HL-60/S4 treated with retinoic acid at 250 ng/mL for 4 days and 3 days (cell line): ENCODE results near the gene VSX1.

Experiments
- in situ Hi-C: fragments of 300-500 bp; cut with MboI; formaldehyde crosslinking; loops from 2 replicates; pipeline ENCODE4 v1.7.0; 2022; ENCODE audit warnings: low sequenced_read_pairs

VSX1 gene

DNA sequence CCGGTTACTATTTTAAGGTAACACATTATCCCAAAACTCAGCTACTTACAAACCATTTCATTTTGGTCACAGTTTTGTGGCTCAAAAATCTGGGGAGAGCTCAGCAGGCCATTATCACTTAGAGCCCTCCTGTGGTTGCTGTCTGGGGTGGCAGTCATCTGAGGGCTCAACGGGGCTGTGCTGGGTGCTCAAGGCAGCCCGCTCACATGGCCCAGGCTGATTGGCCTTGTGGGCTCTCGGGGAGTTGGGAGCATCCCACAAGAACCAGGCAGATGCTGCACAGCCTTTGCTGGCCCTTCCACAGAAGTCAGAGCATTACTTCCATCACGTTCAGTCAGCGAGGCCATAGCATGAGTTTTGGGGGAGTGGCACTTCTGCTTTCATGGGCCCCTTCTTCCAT, 6.3 kb upstream of the VSX1 start:
- in situ Hi-C loops: no loop called here

DNA sequence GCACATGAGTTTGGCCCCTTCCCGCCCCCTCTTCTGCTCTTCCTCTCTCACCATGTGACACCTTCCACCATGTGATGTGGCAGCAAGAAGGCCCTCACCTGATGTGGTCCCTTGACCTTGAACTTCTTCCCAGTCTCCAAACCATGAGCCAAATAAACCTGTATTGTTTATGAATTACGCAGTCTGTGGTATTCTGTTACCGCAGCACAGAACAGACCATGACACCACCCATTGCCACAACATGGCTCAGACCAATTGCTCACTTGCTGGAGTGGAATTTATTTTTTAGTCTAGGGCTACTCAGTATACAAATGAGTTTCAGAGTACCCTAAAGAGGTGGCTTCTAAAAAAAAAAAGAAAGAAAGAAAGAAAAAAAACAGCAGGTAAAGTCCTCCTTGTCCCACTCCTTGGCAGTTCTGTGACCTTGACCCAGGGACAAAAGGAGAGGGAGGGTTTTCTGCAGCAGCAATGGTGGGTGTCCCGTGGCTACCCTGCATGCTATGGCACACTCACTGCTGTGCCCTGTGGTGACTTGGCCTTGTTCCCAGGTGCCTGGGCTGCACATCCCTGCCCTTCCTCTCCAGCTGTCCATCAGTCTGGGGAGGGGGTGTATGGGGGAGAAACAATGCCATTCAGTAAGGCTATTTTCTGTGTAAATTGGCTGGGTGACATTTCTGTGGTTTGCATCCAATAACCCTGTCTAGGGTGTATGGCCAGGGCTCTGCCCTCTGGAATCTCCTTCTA, 5.4 kb upstream of the VSX1 start:
- in situ Hi-C loops: no loop called here

DNA sequence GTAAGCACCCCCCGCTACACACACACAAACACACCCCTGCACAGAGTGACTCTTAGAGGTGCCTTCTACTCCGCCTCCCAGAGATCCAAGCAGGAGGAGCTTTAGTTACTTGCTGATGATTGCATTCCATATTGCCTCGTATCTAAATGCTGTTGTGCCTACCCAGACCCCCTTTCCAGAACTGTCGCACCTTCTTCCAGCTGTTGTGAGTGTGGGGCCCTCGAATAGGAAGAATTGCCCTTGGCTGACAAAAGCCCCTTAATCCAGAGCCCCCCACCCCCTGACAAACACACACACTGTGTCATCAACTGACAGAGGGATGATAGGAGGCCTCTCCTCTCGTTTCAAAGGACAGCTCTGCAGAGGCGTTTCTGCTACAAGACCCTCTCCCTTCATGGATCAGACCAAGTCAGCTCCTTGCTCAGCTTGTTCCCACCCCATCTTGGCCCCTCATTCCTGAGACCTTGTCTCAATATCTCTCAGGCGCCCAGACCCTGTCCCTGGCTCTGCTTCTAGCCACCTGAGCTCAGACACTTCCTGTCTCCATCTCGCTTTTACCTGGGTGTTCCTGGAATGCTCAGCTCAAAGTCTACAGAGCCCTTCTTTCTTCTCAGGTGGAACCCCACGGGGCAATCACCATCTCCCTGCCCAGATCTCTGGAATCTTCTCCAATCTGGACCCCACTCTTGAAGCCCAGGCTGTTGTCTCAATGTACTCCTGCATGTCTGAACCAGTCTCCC, 4.0 kb upstream of the VSX1 start:
- in situ Hi-C loops: no loop called here

DNA sequence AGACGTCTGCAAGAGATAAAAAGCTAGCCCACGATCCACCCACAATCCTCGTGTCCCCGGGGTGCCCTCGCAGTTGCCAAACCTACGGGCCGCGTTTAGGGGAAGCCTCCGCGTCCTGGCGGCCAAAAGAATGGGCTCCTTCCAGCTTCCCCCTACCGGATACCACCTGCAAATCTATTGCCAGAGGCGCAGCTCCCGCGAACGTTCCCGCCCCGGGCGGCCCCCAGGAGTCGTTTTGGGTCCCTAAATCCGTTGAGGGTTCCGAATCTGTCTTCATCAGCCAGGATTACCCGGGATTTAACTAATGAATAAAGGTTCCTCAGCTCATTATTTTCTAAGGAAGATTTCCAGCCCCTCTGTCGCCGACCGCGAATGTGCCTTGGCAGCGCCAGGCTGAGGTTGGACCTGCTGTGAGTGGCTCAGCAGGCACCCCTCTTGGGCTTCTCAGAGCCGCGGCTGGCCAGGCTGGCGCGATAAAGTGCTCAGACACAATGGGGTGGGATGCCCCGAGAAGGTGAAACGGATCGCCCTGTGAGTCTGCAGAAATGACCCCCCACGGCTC, 2.8 kb upstream of the VSX1 start:
- in situ Hi-C loops: no loop called here

DNA sequence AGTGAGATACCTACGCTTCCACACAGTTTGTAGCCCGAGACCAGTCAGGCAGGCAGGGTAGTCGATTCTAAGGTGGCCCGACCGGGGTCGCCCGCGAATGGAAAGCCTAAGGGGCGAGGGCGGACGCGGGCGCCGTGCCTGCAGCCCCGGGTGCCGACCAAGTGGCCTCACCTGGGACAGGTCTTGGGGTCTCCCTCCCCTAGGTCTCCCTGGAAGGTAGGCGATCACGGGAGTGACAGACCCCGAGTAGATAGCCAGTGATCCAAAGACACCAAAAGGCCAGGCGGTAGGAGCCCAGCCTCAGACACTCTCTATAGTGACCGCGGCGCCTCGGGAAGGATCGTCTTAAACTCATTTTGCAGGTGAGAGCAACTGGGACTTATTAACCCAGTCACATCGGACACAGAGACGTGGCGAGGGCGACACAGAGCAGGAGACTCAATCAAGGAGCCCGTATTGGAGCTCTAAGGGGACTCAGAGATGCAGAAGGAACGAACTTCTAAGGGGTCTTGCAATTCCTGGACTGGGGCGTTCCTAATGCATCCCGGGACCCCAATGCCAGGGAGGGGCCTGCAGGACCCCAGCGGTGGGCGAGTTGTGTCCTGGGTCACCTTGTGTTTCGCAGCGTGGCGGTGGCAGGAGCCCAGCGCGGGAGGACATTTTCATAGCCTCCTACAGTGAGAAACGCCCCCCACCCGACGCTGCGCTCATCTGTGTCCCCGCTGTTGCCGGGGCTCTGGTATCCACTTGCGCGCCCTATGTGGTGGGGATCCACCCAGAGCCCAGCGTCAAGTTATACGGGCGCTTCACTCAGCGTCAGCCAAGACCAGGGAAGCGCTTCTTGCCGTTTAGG, 2.1 kb upstream of the VSX1 start:
- in situ Hi-C loops: no loop called here

DNA sequence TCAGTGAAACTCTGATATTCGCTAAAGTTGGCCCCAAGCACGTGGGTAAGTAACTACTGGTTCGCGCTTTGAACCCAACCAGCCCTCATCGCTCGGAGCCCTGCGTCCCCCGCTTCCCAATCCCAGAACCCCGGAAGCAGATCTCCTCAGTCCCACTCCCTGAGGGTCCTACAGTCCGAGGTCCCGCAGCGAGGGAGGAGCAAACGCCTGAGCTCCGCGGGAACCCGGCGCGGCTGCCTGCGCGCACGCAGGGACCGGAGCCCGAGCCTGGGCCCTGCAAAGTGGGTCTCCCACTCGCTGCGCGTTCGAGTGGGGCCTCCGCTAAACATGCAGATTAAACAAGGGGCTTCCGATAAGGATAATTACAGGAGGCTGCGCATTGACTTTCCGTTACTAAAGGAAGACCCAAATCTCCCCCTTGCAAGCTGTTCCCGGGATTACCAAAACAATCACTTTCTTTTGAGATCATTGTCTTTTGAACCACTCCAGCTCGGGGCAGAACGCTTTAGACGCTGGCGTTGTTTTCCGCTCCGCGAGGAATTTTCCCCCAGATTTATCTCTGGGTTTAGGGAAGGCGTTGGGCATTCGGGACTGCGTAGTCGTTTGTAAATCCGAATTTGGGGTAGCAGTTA, 1.3 kb upstream of the VSX1 start:
- in situ Hi-C loops: no loop called here

DNA sequence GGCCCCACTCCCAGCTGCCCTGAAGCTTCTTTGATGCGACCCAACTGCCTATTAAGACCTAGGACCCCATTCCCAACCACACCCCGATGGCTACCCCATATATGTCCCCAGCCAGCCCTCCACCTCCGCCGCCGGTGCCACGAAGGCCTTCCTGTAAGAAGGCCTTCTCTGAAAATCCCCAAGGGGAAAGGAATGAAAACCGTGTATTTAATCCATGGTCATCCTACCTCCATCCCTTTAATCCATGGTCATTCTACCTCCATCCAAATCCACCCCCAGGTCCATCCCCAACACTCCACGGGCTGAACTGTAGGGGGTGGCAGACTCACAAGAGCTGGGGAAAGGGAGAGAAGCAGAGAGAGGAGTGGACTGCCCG, 545 bp upstream of the VSX1 start:
- in situ Hi-C loops: no loop called here

DNA sequence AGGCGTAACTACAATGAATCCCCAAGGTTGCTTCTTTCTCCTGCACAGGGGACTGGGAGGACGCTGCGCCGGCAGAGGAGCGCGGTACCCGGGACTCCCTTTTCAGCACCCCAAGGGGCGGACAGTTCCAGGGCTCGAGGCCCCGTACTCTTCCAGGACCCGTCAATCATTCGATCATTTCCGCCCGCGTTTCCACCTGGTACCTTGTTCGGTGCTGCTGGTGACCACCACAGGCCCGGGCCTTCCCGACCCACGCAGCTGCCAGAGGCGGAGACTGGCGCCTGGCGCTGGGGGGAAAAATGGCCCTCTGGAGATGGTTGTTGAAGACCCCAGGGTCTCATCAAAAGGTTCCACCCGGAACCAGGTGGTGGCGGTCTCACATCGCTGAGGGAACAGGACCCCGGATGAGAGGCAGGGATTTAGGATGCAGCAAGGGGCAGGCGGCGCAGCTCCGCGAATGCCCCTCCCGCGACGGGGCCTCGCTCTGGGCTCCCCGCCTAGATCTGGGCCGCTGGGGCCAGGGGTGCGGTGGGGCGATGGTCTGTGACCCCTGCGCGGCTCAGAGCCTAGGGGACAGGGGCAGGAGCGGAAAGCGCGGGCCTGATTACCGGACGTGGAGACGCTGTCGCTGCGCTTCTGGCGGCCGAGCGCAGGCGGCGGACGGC, 744 bp downstream of the VSX1 start:
- in situ Hi-C loops: no loop called here

DNA sequence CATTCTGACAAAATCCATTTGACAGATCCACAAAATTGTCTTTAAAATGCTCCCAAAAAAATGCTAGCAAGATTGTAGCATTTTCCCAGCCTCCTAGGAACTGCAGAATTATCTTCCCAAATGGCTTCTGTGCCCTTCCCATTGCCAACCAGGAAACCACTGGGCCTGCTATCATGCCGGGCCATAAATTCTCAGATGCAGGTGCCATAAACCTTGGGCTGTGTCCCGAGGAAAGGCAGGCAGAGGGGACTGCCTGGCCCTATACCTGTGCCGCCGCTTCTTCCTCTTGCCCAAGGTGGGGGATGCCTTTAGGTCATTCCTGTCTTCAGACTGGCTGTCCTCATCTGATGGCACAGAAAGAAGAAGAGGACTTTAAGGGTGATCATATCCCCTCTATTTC, 2.8 kb downstream of the VSX1 start:
- in situ Hi-C loops: no loop called here

DNA sequence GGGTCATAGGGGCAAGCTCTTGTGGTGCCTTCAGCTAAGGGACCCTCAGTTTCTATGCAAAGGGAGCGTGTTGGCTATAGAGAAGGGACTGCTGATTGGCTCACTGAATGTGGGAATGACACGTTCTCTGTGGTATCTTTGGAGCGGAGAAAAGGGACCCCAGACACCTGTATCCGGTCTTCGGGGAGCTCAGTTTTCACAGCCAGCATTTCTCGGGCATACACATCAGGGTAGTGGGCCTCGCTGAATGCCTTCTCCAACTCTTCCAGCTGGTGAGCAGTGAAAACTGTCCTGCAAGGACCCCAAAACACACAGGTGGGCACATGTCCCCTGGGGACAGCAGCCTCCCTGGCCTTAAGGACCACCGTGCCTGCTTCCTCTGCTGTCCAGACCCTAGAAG, 3.3 kb downstream of the VSX1 start:
- in situ Hi-C loops: no loop called here

DNA sequence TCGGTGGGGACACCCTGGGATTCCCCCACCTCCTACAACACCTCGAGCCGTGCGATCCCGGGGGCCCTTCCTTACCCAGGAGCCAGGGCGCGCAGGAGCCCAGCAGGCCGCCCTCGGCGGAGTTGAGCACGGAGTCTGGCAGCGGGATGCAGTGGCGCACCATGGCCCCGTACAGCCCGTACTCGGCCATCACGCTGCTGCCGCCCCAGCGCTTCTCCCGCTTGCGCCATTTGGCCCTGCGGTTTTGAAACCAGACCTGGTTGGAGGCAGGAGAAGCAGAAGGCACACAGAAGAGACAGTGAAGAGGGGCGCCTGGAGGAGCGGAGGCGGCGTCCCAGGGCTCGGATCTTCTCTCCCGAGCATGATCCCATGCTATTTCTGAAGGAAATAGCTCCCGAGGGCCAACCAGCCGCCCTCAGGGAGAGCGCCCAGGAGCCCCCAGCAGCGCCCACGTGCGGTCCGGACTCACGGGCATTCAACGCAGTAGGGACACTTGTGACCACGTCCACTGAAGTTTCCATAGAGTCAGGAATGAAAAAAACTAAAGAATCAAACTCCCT, 4.3 kb downstream of the VSX1 start:
- in situ Hi-C loops: no loop called here

DNA sequence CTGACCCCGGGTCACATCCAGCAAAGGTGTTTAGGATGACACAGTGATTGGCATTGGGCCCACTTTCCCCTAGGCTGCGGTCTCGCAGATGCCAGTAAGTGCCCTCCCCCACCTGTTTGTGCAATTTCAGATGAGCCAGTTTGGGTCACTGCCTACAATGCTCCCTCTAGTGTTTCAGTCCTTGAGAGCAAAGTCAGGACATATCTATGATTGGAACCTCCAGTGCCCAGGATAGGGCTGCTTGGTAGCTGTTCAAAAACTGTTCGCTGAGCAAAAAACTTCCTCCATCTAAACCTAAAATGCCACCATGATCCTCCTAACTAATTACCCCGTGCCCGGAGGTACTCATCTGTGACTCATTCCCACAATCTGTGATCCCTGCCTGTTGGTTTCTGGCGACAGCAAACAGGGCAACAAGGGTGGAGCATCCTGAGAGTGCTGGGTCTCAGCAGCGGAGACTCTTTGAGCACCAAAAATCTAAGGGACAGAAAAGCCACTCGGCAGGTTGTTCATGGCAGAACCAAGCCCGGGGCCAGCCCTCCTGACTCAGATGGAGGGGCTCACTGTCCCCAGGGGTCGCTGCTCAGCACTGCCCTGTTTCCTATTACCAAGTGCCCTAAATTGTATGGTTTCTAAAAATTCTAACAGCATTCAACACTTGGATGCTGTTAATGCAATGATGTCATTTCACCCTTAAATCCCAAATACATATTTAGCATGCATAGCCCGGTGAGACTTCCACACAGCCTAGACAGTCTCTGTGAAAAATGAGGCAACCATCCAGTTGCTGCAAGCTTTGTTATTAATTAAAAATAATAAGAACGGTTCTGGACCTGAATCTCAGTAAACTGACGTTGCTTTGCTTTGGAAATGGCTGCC, 5.0 kb downstream of the VSX1 start:
- in situ Hi-C loops: no loop called here

DNA sequence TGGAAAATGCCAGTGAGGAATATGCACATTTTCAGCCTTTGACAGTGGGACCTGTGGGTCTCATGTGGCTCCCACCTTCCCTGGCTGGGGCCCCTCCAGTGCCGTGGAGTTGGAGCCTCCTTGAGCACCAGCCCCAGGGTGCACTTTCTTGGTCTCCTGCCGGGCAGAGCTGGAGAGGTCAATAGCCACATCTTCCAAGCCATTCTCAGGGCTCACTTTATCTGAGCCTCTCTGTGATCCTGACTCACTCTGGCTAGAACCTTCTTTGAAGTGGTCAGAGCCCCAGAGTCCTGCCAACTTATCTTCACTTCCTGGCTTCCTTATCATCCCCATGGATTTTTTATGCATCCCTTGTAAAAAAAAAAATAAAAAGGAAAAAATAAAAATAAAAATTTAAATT, 5.7 kb downstream of the VSX1 start:
- in situ Hi-C loops: no loop called here

DNA sequence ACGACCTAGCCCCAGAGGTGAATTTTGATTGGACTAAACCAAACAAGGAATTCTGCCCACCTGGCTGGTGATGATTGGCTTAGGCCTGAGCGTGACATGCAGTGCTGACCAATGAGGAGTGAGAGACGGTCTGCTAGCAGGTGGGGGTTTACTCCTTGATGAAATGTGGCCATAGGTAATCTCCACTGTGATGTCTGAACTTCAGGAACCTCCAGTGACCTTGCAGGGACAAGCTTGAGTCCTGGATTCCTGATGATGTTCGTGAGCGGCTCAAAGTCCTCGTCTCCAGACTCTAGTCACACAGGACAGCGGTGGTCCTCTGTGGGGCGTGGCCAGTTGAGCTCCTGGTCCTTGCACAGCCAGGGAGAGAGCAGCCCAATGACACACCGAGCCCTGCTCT, 8.4 kb downstream of the VSX1 start:
- in situ Hi-C loops: no loop called here

DNA sequence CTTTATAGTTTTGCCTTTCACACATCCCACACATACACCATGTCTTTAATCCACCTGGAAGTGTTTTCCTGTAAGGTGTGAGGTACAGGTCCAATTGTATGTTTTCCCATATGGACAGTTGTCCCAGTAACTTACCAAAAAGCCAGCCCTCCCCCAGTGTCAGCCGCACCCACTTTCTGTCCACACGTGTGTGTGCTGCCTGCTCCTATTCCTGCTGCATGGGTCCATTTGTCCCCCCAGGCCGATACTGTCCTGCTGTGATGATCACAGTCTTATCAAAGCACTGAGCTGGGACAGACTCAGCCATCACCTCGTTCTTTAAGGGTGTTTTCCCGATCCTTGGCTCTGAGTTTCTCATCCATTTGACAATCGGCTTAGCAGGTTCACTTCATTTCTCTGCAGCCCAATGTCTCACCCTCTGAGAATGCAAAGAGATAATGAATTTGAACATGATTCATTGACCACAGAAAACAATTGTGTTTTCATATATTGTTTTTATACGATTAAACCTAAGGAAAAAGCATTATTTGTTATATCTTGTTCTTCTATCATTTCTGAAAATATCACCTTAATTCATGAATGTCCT, 9.6 kb downstream of the VSX1 start:
- in situ Hi-C loops: no loop called here

DNA sequence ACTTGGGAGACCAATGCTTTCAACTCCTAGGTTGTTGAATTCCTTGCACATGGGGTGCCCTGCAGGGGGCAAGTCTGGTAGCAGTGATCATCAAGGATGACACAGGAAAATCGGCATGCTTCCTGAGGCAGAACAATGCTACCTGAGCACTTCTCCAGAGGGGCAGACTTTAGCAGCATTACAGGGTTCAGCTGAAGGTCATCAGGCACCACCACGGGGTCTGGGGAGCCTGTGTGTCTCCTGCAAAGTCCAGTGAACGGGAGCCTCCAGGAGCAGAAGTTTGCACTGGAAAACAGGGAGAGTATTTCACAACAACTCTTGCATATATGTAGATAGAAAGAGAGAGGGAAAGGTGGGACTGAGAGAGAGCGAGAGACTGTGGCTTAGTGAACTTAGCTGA, 10.2 kb downstream of the VSX1 start:
- in situ Hi-C loops: no loop called here

DNA sequence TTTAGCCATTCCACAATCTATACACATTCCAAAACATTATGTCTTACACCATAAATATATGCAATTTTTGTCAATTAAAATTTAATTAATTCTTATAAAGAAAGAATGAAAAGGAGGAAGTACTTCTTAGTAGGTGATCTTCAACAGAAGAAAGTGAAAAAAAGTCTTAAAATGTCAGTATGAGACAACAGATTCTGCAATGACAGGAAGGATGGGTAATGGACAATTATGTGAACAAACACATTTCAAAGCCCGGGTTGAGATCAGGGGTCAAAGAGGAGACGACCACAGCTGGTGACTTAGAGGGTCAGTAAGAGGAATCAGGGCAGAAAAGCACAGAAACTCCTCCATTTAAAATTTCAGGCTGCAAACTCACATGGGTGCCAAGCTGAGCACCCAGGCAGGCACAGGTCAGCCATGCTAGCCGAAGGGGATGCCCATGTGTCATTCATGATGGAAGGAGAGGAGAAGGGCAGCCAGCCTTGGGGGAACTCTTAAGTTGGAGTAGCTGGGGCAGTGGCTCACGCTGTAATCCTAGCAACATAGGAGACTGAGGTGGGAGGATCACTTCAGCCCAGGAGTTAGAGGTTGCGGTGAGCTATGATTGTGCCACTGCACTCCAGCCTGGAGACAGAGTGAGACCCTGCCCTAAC, 11.0 kb downstream of the VSX1 start:
- in situ Hi-C loops: no loop called here
